ENCODE data around the gene TMEM47.

DNA sequence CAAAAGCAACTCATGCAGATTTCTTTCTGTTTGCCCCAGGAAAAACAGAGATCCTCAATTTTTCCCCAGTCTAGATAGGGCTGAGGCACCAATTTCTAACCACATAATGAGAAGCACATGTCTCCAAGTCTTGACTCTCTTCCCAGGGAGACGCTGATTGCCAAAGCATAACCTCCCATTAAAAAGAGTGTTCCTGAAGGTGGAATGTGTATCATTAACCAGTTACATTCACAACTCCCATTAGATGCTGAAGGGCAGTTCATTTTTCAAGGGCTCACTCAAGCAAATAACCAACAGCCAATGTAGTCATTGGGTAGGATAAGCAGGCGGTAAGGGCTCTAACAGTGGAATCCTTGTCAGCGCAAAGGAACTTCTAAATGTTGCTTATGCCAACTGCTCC lies 27.5 kb downstream of the TMEM47 start:
- TF ChIP-seq, protein P1, sequence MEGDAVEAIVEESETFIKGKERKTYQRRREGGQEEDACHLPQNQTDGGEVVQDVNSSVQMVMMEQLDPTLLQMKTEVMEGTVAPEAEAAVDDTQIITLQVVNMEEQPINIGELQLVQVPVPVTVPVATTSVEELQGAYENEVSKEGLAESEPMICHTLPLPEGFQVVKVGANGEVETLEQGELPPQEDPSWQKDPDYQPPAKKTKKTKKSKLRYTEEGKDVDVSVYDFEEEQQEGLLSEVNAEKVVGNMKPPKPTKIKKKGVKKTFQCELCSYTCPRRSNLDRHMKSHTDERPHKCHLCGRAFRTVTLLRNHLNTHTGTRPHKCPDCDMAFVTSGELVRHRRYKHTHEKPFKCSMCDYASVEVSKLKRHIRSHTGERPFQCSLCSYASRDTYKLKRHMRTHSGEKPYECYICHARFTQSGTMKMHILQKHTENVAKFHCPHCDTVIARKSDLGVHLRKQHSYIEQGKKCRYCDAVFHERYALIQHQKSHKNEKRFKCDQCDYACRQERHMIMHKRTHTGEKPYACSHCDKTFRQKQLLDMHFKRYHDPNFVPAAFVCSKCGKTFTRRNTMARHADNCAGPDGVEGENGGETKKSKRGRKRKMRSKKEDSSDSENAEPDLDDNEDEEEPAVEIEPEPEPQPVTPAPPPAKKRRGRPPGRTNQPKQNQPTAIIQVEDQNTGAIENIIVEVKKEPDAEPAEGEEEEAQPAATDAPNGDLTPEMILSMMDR (IDR thresholded peaks at IDR 0.05), result no peak
- no peak for TF ChIP-seq POLR2A (IDR thresholded peaks at IDR 0.05)
